Mesendoderm (in vitro differentiated cells): ENCODE data around the gene CCM2.

Experiments used
- DNase-seq: peaks from one replicate; pipeline ENCODE4 v3.0.0; 2013
- H2AK5ac ChIP-seq: 2 replicates; pipeline ENCODE4 v1.6.1; 2013; ENCODE audit warnings: low read length, inconsistent platforms
- H2BK120ac ChIP-seq: 2 replicates; pipeline ENCODE4 v1.6.1; 2013; ENCODE audit warnings: low read depth, mild to moderate bottlenecking, low read length, moderate library complexity, mixed read lengths
- H2BK15ac ChIP-seq: replicated peaks from 2 replicates; pipeline ENCODE4 v1.6.1; 2013; ENCODE audit warnings: low read depth, mild to moderate bottlenecking, moderate library complexity
- H2BK5ac ChIP-seq: 2 replicates; pipeline ENCODE4 v1.6.1; 2013; ENCODE audit warnings: low read length, inconsistent platforms
- H3K18ac ChIP-seq: 2 replicates; pipeline ENCODE4 v1.6.1; 2013; ENCODE audit warnings: mild to moderate bottlenecking, low read length, mixed read lengths
- H3K23ac ChIP-seq: one replicate; pipeline ENCODE4 v1.6.1; 2013; ENCODE audit warnings: low read length
- H3K27ac ChIP-seq: 2 replicates; pipeline ENCODE4 v1.5.1; 2013; ENCODE audit warnings: low read depth, mild to moderate bottlenecking, inconsistent platforms, low read length, moderate library complexity
- H3K27me3 ChIP-seq: 2 replicates; pipeline ENCODE4 v1.6.1; 2013; ENCODE audit warnings: low read length, control low read depth, mild to moderate bottlenecking, inconsistent platforms; ENCODE audit not compliant: insufficient read depth, poor library complexity
- H3K36me3 ChIP-seq: 2 replicates; pipeline ENCODE4 v1.6.1; 2013; ENCODE audit warnings: low read length, inconsistent platforms; ENCODE audit not compliant: control insufficient read depth, insufficient read depth
- H3K4ac ChIP-seq: one replicate; pipeline ENCODE4 v1.6.1; 2013; ENCODE audit warnings: low read depth, mild to moderate bottlenecking, low read length, moderate library complexity
- H3K4me1 ChIP-seq: 2 replicates; pipeline ENCODE4 v1.6.1; 2013; ENCODE audit warnings: low read depth, low read length, inconsistent platforms; ENCODE audit not compliant: control insufficient read depth
- H3K4me2 ChIP-seq: 2 replicates; pipeline ENCODE4 v1.6.1; 2013; ENCODE audit warnings: low read length
- H3K4me3 ChIP-seq: 2 replicates; pipeline ENCODE4 v1.5.1; 2013; ENCODE audit warnings: mild to moderate bottlenecking, low read length
- H3K56ac ChIP-seq: one replicate; pipeline ENCODE4 v1.6.1; 2013; ENCODE audit warnings: low read length
- H3K79me1 ChIP-seq: 2 replicates; pipeline ENCODE4 v1.6.1; 2013; ENCODE audit warnings: low read length, inconsistent platforms
- H3K79me2 ChIP-seq: 2 replicates; pipeline ENCODE4 v1.6.1; 2013; ENCODE audit warnings: mild to moderate bottlenecking, low read length; ENCODE audit not compliant: control insufficient read depth, insufficient read depth
- H3K9ac ChIP-seq: 2 replicates; pipeline ENCODE4 v1.6.1; 2013; ENCODE audit warnings: low read length, inconsistent platforms
- H4K5ac ChIP-seq: one replicate; pipeline ENCODE4 v1.6.1; 2013; ENCODE audit warnings: low read length
- H4K8ac ChIP-seq: one replicate; pipeline ENCODE4 v1.6.1; 2013; ENCODE audit warnings: low read depth, mild to moderate bottlenecking, control low read depth, low read length, moderate library complexity
- WGBS: extraction: QIAGEN DNeasy Blood & Tissue Kit; methylation state at CpG from one replicate; pipeline ENCODE4 v1.1.7; 2013; ENCODE audit warnings: low lambda C conversion rate, missing lambda C conversion rate; ENCODE audit not compliant: insufficient coverage; ENCODE audit errors: extremely low coverage; 5-methylcytosine and 5-hydroxymethylcytosine counted together

The CCM2 gene

DNA sequence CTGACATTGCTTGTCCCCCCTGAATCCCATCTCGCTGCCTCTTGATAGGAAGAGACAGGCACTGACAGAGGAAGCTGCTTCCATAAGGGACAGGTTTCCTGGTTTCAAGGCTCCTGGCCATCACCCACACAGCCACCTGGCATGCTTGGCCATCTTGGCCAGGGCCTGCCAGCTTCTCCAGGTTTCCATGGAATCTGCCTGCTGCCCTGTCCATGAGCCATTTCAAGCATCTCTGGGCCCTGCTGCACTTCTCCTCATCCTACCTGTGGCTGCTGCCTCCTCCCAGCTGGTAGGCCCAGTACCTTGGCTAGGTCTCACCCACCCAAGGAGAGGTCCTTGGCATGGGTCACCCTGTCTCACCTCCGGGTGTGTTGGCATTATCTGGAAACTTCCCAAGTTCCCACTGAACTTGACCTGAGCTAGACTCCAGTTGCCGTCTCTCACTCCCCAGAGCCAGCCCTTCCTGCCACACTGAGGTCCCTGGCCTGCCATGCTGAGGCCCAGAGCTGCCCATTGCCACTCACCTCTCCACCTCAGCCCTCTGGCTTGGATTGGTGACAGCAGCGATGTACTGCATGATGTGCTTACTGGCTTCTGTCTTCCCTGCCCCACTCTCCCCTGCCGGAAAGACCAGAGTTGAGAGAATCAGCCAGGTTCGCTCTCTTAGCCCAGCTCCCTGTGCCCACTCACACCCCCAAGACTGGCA, 23.8 kb upstream of the CCM2 start:
- no peak for DNase-seq
- Histone ChIP-seq H4K8ac (no peak overlapping the region), H3K23ac (no peak overlapping the region), H3K18ac (no peak overlapping the region), H3K27me3 (no peaks in the 10 kb centered on the region), H3K27ac (no peak overlapping the region), H2BK120ac (no peak overlapping the region), H3K4ac (no peak overlapping the region), H3K9ac (no peak overlapping the region), H3K36me3 (no peaks in the 10 kb centered on the region), H3K4me1 (no peaks in the 10 kb centered on the region), H2BK15ac (no peak overlapping the region), H3K4me2 (no peak overlapping the region), H3K56ac (no peak overlapping the region), H2AK5ac (no peak overlapping the region), H3K4me3 (no peak overlapping the region), H4K5ac (no peak overlapping the region), H3K79me1 (no peaks in the 10 kb centered on the region), H3K79me2 (no peaks in the 10 kb centered on the region), H2BK5ac (no peak overlapping the region)
- WGBS = no CpG with 5 or more reads among the region's 6 CpGs

GRCh38 chr7:44976746-44977196, 23.2 kb upstream of the CCM2 start:
- Histone ChIP-seq H3K4me3 (no peak overlapping the region), H3K27ac (no peak overlapping the region), H2AK5ac (no peak overlapping the region), H3K36me3 (no peaks in the 10 kb centered on the region), H2BK120ac (no peak overlapping the region), H3K23ac (no peak overlapping the region), H3K56ac (no peak overlapping the region), H3K79me1 (no peaks in the 10 kb centered on the region), H3K27me3 (no peaks in the 10 kb centered on the region), H4K8ac (no peak overlapping the region), H2BK5ac (no peak overlapping the region), H4K5ac (no peak overlapping the region), H3K18ac (no peak overlapping the region), H3K9ac (no peak overlapping the region), H3K4me2 (no peak overlapping the region), H2BK15ac (no peak overlapping the region), H3K79me2 (no peaks in the 10 kb centered on the region), H3K4me1 (no peaks in the 10 kb centered on the region), H3K4ac (no peak overlapping the region)
- no CpG with 5 or more reads among the region's 17 CpGs for WGBS
- no peak for DNase-seq

DNA sequence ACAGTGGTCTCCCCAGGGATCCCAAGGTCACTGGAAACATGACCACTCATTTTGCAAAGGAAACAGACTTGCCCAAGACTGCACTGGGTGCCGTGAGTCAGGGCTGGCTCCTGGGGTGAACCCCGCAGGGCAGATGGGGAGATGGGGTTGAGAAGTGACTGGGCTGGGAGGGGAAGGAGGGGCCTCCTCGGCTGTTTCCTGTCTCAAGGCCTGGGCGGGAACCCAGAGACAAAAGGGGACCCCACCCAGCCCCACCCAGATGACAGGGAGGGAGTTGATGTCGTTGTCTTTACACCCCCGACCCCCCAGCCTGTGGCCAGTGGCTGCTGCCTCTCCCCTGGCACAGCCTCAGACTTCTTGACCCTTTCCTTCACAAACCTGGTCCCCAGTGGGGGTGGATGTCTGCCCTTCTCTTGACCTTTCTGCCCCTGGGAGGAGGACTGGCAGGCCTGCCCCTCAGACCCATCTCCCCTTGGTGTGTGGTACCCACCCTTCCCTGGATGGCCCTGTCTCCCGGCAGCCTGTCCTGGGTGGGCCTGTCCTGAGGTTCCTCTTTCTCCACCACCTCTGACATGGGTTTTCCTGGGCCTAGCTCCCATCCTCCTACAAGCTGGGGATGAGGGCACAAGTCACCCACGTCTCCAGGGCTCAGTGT, 22.6 kb upstream of the CCM2 start:
- DNase-seq = no peak
- no peak overlapping the region for H4K5ac ChIP-seq
- no peak overlapping the region for H3K4me3 ChIP-seq
- no peak overlapping the region for H3K4ac ChIP-seq
- no peak overlapping the region for H3K23ac ChIP-seq
- no peaks in the 10 kb centered on the region for H3K79me1 ChIP-seq
- H3K56ac ChIP-seq = no peak overlapping the region
- no peak overlapping the region for H2AK5ac ChIP-seq
- no peak overlapping the region for H3K4me2 ChIP-seq
- H2BK120ac ChIP-seq = no peak overlapping the region
- H3K79me2 ChIP-seq = no peaks in the 10 kb centered on the region
- H3K9ac ChIP-seq = no peak overlapping the region
- no peaks in the 10 kb centered on the region for H3K27me3 ChIP-seq
- H2BK15ac ChIP-seq = no peak overlapping the region
- peaks cover under 1% of the 10 kb centered on the region for H3K36me3 ChIP-seq
- WGBS = no CpG with 5 or more reads among the region's 8 CpGs
- H4K8ac ChIP-seq = no peak overlapping the region
- H3K4me1 ChIP-seq = no peaks in the 10 kb centered on the region
- no peak overlapping the region for H3K27ac ChIP-seq
- no peak overlapping the region for H3K18ac ChIP-seq
- H2BK5ac ChIP-seq = no peak overlapping the region

- Histone ChIP-seq H3K9ac (no peak overlapping the region), H3K4me3 (no peak overlapping the region), H4K8ac (no peak overlapping the region), H4K5ac (no peak overlapping the region), H3K79me2 (no peaks in the 10 kb centered on the region), H3K18ac (no peak overlapping the region), H3K4ac (no peak overlapping the region), H3K36me3 (peaks cover 5% of the 10 kb centered on the region), H3K56ac (no peak overlapping the region), H3K79me1 (no peaks in the 10 kb centered on the region), H3K4me1 (no peaks in the 10 kb centered on the region), H3K27ac (no peak overlapping the region), H3K4me2 (no peak overlapping the region), H3K27me3 (no peaks in the 10 kb centered on the region), H3K23ac (no peak overlapping the region), H2BK5ac (no peak overlapping the region), H2BK15ac (no peak overlapping the region), H2AK5ac (no peak overlapping the region), H2BK120ac (no peak overlapping the region)
- DNase-seq = no peak
- WGBS = no CpG with 5 or more reads among the region's 6 CpGs
Observed at GRCh38 chr7:44977959-44978335, 22.1 kb upstream of the CCM2 start.

- no peak within 1 kb of the TSS for H3K56ac ChIP-seq
- H3K4me2 ChIP-seq = no peak within 1 kb of the TSS
- H3K9ac ChIP-seq = no peak within 1 kb of the TSS
- H2BK15ac ChIP-seq = no peak within 1 kb of the TSS
- H3K4me3 ChIP-seq = no peak within 1 kb of the TSS
- peaks cover 5% of the 10 kb centered on the region for H3K79me2 ChIP-seq
- WGBS = no CpG with 5 or more reads among the region's 24 CpGs
- no peak within 1 kb of the TSS for H2AK5ac ChIP-seq
- H3K27ac ChIP-seq = no peak within 1 kb of the TSS
- H3K23ac ChIP-seq = no peak within 1 kb of the TSS
- no peak within 1 kb of the TSS for H3K4ac ChIP-seq
- H4K5ac ChIP-seq = no peak within 1 kb of the TSS
- H2BK5ac ChIP-seq = no peak within 1 kb of the TSS
- peaks cover 3% of the 10 kb centered on the region for H3K79me1 ChIP-seq
- H3K18ac ChIP-seq = no peak within 1 kb of the TSS
- H2BK120ac ChIP-seq = no peak within 1 kb of the TSS
- peaks cover 11% of the 10 kb centered on the region for H3K36me3 ChIP-seq
- no peaks in the 10 kb centered on the region for H3K27me3 ChIP-seq
- DNase-seq = no peak
- no peaks in the 10 kb centered on the region for H3K4me1 ChIP-seq
- H4K8ac ChIP-seq = no peak within 1 kb of the TSS
Observed at GRCh38 chr7:44978511-44979366, 21.3 kb upstream of the CCM2 start, which contains the start of gene MYO1G. Gene MYO1G (minus strand): TSS chr7:44979015. CDS start chr7:44978961, 54 bp downstream.
